Endothelial cell of umbilical vein (primary cell): ENCODE measurements around the gene ZNF234. TPM values are rescaled to one million over a fixed set of nuclear protein-coding genes. Genes with fewer than 3 reads are reported as not detected.

Experiments used
- BruUV-seq: library from RNA; stranded (reverse); fragments of 400-500 nt; replicated peaks from 2 replicates; lab custom pipeline; 2021; lab: Mats Ljungman, UMichigan
- CTCF ChIA-PET: fragments of 300-600, 350-600 bp; sonication (Branson Sonifier 250); formaldehyde crosslinking; loops from one replicate; lab custom pipeline; 2021; ENCODE audit warnings: antibody characterized with exemption, inconsistent platforms; lab: Charles Lee
- POLR2A ChIA-PET: fragments of 300-600, 350-600 bp; sonication (Branson Sonifier 250); formaldehyde crosslinking; loops from one replicate; lab custom pipeline; 2021; ENCODE audit warnings: antibody characterized with exemption, inconsistent platforms; lab: Charles Lee
- DNase-seq: peaks from one replicate; pipeline ENCODE4 v3.0.0-alpha.2; 2011; ENCODE audit warnings: low read depth, low spot score
- FAIRE-seq: peaks from 2 replicates; lab custom pipeline; 2011; peaks lifted over from hg19 to GRCh38; lab: Jason Lieb, UNC
- H2AFZ ChIP-seq: 2 replicates; pipeline ENCODE4 v1.6.0; 2012; ENCODE audit warnings: low read depth, low read length, control low read depth, inconsistent platforms
- H3K27ac ChIP-seq: 2 replicates; pipeline ENCODE4 v1.5.1; 2011; ENCODE audit warnings: low read depth, mild to moderate bottlenecking, control low read depth, low read length, moderate library complexity; ENCODE audit not compliant: insufficient read depth
- H3K27me3 ChIP-seq, 2 experiments: 2 replicates each; pipeline versions ENCODE4 v1.6.0 to v1.6.1; 2011; ENCODE audit warnings: low read length in 2 of 2, mixed read lengths in 1 of 2; ENCODE audit not compliant: control insufficient read depth in 2 of 2, insufficient read depth in 2 of 2
- H3K36me3 ChIP-seq, 2 experiments: 2 replicates in 1 of 2; 3 replicates in 1 of 2; pipeline ENCODE4 v1.5.1; 2011; ENCODE audit warnings: low read length in 2 of 2, mild to moderate bottlenecking in 1 of 2, moderate library complexity in 1 of 2; ENCODE audit not compliant: control insufficient read depth in 2 of 2, insufficient read depth in 2 of 2; ENCODE audit errors: extremely low read depth in 1 of 2
- H3K4me1 ChIP-seq: 3 replicates; pipeline ENCODE4 v1.5.1; 2011; ENCODE audit warnings: mild to moderate bottlenecking, low read length; ENCODE audit not compliant: control insufficient read depth, insufficient read depth; ENCODE audit errors: extremely low read depth
- H3K4me2 ChIP-seq: 2 replicates; pipeline ENCODE4 v1.6.1; 2011; ENCODE audit warnings: low read length, control low read depth, mixed read lengths; ENCODE audit not compliant: insufficient read depth
- H3K4me3 ChIP-seq, 3 experiments: fragments of 200-600 bp in 1 of 3; sonication (generic), shearing (Covaris generic) in 1 of 3; replicated peaks in 1 of 3; 2 replicates each; pipeline ENCODE4 v1.5.1; 2011 to 2016; ENCODE audit warnings: control low read depth in 3 of 3, low read length in 3 of 3, mild to moderate bottlenecking in 2 of 3, inconsistent platforms in 1 of 3, low read depth in 1 of 3, moderate library complexity in 1 of 3; ENCODE audit not compliant: insufficient read depth in 1 of 3
- H3K79me2 ChIP-seq: 2 replicates; pipeline ENCODE4 v1.6.0; 2012; ENCODE audit warnings: low read length, inconsistent platforms; ENCODE audit not compliant: control insufficient read depth, insufficient read depth
- H3K9ac ChIP-seq: replicated peaks from 2 replicates; pipeline ENCODE3; 2011; ENCODE audit warnings: low read length, control low read depth; ENCODE audit not compliant: insufficient read depth; ENCODE audit errors: extremely low read depth
- H3K9me1 ChIP-seq: replicated peaks from 3 replicates; pipeline ENCODE4 v1.6.0; 2011; ENCODE audit warnings: mild to moderate bottlenecking, low read length; ENCODE audit not compliant: control insufficient read depth, insufficient read depth; ENCODE audit errors: extremely low read depth
- H3K9me3 ChIP-seq: replicated peaks from 2 replicates; pipeline ENCODE4 v1.5.1; 2012; ENCODE audit warnings: low read length, inconsistent platforms; ENCODE audit not compliant: control insufficient read depth, insufficient read depth
- H4K20me1 ChIP-seq: replicated peaks from 2 replicates; pipeline ENCODE3; 2011; ENCODE audit warnings: mild to moderate bottlenecking, low read length; ENCODE audit not compliant: control insufficient read depth, insufficient read depth; ENCODE audit errors: extremely low read depth
- EZH2 ChIP-seq: IDR thresholded peaks from 2 replicates; pipeline ENCODE4 v1.6.1; 2012; ENCODE audit warnings: borderline replicate concordance, low read depth, mild to moderate bottlenecking, moderate library complexity, low read length, inconsistent platforms; ENCODE audit not compliant: severe bottlenecking
- FOS ChIP-seq: IDR thresholded peaks from 2 replicates; pipeline ENCODE4 v1.6.1; 2011; ENCODE audit warnings: mild to moderate bottlenecking, low read length, moderate library complexity, borderline replicate concordance; ENCODE audit not compliant: insufficient read depth
- GATA2 ChIP-seq: IDR thresholded peaks from 2 replicates; pipeline ENCODE4 v1.7.0; 2011; ENCODE audit warnings: low read depth, mild to moderate bottlenecking, moderate library complexity, mixed read lengths, low read length; ENCODE audit not compliant: insufficient read length, insufficient read depth
- JUN ChIP-seq: IDR thresholded peaks from 2 replicates; pipeline ENCODE4 v1.6.1; 2011; ENCODE audit warnings: borderline replicate concordance, low read depth; ENCODE audit not compliant: insufficient read length, insufficient read depth
- MAX ChIP-seq: IDR thresholded peaks from 2 replicates; pipeline ENCODE4 v1.6.1; 2011; ENCODE audit not compliant: insufficient read depth, insufficient read length
- MYC ChIP-seq: IDR thresholded peaks from one replicate; pipeline ENCODE4 v1.6.1; 2011; ENCODE audit warnings: mild to moderate bottlenecking, low read depth, low read length
- POLR2A ChIP-seq: IDR thresholded peaks from 2 replicates; pipeline ENCODE4 v1.6.1; 2012; ENCODE audit warnings: low read depth, mild to moderate bottlenecking, control low read depth, low read length
- POLR2AphosphoS5 ChIP-seq: IDR thresholded peaks from 2 replicates; pipeline ENCODE4 v1.6.1; 2012; ENCODE audit warnings: low read depth, mild to moderate bottlenecking, control low read depth, low read length, moderate library complexity; ENCODE audit not compliant: insufficient read depth
- dilution Hi-C: fragments of 300-500 bp; cut with MboI; formaldehyde crosslinking; loops from one replicate; pipeline ENCODE4 v1.15.0; 2019; ENCODE audit warnings: low sequenced_read_pairs; ENCODE audit not compliant: extremely low pct_ligation_motif_present
- intact Hi-C: fragments of 100-400 bp; cut with micrococcal nuclease; formaldehyde crosslinking; loops from one replicate; pipeline ENCODE4 v1.10.0; 2022
- polyA plus RNA-seq, 4 experiments: library from polyadenylated mRNA; depleted of rRNA in 3 of 4; stranded (reverse) in 3 of 4; unstranded in 1 of 4; fragments of >200 nt; gene quantifications; 2 replicates each; pipeline versions ENCODE4 v1.2.1 to v1.2.3, GENCODE V29; 2011 to 2012; ENCODE audit warnings: missing spikeins in 1 of 4
- total RNA-seq: library from RNA; stranded (reverse); gene quantifications from 2 replicates; pipeline ENCODE4 v1.2.3, GENCODE V29; 2021
- TF ChIP-seq, protein P1 (sequence below), 2 donors: IDR thresholded peaks; 1 replicate in 1 of 2; 2 replicates in 1 of 2; pipeline ENCODE4 v1.5.1; 2011; ENCODE audit warnings: low read length in 2 of 2, mild to moderate bottlenecking in 2 of 2, moderate library complexity in 2 of 2, control low read depth in 1 of 2, inconsistent platforms in 1 of 2, low read depth in 1 of 2; ENCODE audit not compliant: insufficient read depth in 1 of 2; ENCODE audit errors: extremely low read depth in 1 of 2

Gene ZNF234
- total and polyA plus RNA-seq, 2 donors (not counting 3 experiments of a cell fraction or from before 2014, with no cell fraction given) = 2.5 to 11.9 TPM

DNA sequence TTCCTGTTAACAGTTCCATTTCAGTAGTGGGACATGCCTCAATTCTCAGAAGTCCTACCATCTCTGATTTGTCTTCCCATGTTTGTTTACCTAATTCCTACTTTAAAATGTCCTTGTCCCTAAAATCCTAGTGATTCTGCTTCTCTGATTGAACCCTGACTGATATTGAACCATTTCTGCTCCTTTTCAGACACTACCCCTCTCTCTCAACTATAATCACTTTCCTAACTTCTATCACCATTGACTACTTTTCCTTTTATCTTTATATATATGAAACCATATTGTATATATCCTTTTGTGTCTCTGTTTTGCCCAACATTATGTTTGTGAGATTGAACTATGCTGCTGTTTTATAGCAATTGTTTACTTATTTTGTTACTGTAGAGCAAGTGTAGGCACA is 55.4 kb downstream of the ZNF234 start:
- FAIRE-seq (no peak), DNase-seq (no peak)
- H3K4me2 ChIP-seq = no peak overlapping the region
- dilution Hi-C loops (no loop called here), intact Hi-C loops (no loop called here)
- H3K4me1 ChIP-seq = no peaks in the 10 kb centered on the region
- no peaks in the 10 kb centered on the region for H4K20me1 ChIP-seq
- no peaks in the 10 kb centered on the region for H3K9me3 ChIP-seq
- no peaks in the 10 kb centered on the region for H3K79me2 ChIP-seq
- H3K4me3 ChIP-seq = no peak overlapping the region
- CTCF ChIA-PET = no interaction called here
- H3K27me3 ChIP-seq = no peaks in the 10 kb centered on the region
- H3K27ac ChIP-seq = no peak overlapping the region
- no TSS peak for BruUV-seq
- H2AFZ ChIP-seq = no peak overlapping the region
- no peak overlapping the region for H3K9ac ChIP-seq
- H3K9me1 ChIP-seq = no peaks in the 10 kb centered on the region
- no peak for TF ChIP-seq POLR2A
- TF ChIP-seq EZH2 = no peak
- no peak for TF ChIP-seq MAX
- TF ChIP-seq GATA2 = no peak
- TF ChIP-seq MYC = no peak
- TF ChIP-seq, protein P1, sequence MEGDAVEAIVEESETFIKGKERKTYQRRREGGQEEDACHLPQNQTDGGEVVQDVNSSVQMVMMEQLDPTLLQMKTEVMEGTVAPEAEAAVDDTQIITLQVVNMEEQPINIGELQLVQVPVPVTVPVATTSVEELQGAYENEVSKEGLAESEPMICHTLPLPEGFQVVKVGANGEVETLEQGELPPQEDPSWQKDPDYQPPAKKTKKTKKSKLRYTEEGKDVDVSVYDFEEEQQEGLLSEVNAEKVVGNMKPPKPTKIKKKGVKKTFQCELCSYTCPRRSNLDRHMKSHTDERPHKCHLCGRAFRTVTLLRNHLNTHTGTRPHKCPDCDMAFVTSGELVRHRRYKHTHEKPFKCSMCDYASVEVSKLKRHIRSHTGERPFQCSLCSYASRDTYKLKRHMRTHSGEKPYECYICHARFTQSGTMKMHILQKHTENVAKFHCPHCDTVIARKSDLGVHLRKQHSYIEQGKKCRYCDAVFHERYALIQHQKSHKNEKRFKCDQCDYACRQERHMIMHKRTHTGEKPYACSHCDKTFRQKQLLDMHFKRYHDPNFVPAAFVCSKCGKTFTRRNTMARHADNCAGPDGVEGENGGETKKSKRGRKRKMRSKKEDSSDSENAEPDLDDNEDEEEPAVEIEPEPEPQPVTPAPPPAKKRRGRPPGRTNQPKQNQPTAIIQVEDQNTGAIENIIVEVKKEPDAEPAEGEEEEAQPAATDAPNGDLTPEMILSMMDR (IDR thresholded peaks at IDR 0.05; ENCODE audit: extremely low read depth in 1 of 2, insufficient read depth in 1 of 2, low read depth in 1 of 2, low read length in 2 of 2) = no peak
- no peak for TF ChIP-seq JUN
- no peak for TF ChIP-seq POLR2AphosphoS5
- TF ChIP-seq FOS = no peak
- no peaks in the 10 kb centered on the region for H3K36me3 ChIP-seq
- POLR2A ChIA-PET = no interaction called here
